ENCODE measurements around the gene RTN3. TPM values are rescaled to one million over a fixed set of nuclear protein-coding genes. Genes with fewer than 3 reads are reported as not detected.

The RTN3 gene
- total RNA-seq, 2 donors from 2014 or later = 64.4 to 96.3 TPM

DNA sequence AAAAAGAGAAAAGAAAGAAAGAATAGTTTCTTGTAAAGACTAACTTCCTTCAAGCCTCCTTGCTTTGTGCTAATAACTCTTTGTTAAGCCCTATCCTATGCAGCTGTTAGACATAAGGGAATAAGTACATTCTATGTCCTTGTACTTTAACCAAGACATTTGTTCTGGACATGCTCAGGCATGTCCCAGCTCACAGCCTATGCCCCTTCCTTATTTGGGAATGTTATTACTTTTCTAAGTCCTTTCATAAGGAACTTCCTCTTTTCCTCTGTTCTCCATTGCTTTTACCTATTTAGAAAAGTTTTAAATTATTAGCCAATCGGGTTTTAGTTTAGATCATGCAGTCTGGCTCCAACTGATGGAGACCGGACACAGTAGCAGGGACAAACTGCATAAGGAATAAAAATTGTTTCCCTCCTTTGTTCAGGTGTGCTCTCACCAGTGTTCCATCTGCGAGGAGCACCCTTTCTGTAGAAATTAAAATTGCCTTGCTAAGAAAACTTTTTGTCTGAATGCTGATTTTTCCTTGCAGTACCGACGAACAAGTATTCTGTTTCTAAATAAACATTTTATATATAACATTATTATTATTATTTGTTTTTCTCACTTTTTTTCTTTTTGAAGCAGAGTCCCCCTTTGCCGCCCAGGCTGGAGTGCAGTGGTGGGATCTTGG, 110.3 kb downstream of the RTN3 start:
- no peaks in the 10 kb centered on the region for H3K4me1 ChIP-seq
- H3K27ac ChIP-seq = no peak overlapping the region
- H3K27me3 ChIP-seq = no peaks in the 10 kb centered on the region
- TF ChIP-seq CTCF (IDR thresholded peaks at IDR 0.05) = no peak
- no peaks in the 10 kb centered on the region for H3K36me3 ChIP-seq
- no peak for DNase-seq (ENCODE audit: low spot score)
- peaks cover 0 to 12% of the 10 kb centered on the region in 2 donors for H3K9me3 ChIP-seq
- H3K4me3 ChIP-seq = no peak overlapping the region

- no peak for DNase-seq (ENCODE audit: low spot score)
- H3K4me3 ChIP-seq = no peak overlapping the region
- H3K36me3 ChIP-seq = no peaks in the 10 kb centered on the region
- H3K27ac ChIP-seq = no peak overlapping the region
- H3K4me1 ChIP-seq = no peaks in the 10 kb centered on the region
- peaks cover 0 to 12% of the 10 kb centered on the region in 2 donors for H3K9me3 ChIP-seq
- TF ChIP-seq CTCF (IDR thresholded peaks at IDR 0.05) = no peak
- H3K27me3 ChIP-seq = no peaks in the 10 kb centered on the region
Observed at GRCh38 chr11:63793161-63793560, 111.9 kb downstream of the RTN3 start.

- no peak overlapping the region for H3K27ac ChIP-seq
- DNase-seq (ENCODE audit: low spot score) = no peak
- H3K36me3 ChIP-seq = no peaks in the 10 kb centered on the region
- TF ChIP-seq CTCF (IDR thresholded peaks at IDR 0.05) = no peak
- H3K27me3 ChIP-seq = no peaks in the 10 kb centered on the region
- H3K9me3 ChIP-seq = peaks cover 0 to 12% of the 10 kb centered on the region in 2 donors
- no peaks in the 10 kb centered on the region for H3K4me1 ChIP-seq
- no peak overlapping the region for H3K4me3 ChIP-seq
Observed at GRCh38 chr11:63795066-63795465, 113.8 kb downstream of the RTN3 start.

GRCh38 chr11:63800921-63801320, 119.6 kb downstream of the RTN3 start:
- no peaks in the 10 kb centered on the region for H3K9me3 ChIP-seq
- H3K27ac ChIP-seq = no peak overlapping the region
- no peak overlapping the region for H3K4me3 ChIP-seq
- no peaks in the 10 kb centered on the region for H3K4me1 ChIP-seq
- DNase-seq (ENCODE audit: low spot score) = no peak
- no peaks in the 10 kb centered on the region for H3K36me3 ChIP-seq
- no peaks in the 10 kb centered on the region for H3K27me3 ChIP-seq
- TF ChIP-seq CTCF (IDR thresholded peaks at IDR 0.05) = no peak

DNA sequence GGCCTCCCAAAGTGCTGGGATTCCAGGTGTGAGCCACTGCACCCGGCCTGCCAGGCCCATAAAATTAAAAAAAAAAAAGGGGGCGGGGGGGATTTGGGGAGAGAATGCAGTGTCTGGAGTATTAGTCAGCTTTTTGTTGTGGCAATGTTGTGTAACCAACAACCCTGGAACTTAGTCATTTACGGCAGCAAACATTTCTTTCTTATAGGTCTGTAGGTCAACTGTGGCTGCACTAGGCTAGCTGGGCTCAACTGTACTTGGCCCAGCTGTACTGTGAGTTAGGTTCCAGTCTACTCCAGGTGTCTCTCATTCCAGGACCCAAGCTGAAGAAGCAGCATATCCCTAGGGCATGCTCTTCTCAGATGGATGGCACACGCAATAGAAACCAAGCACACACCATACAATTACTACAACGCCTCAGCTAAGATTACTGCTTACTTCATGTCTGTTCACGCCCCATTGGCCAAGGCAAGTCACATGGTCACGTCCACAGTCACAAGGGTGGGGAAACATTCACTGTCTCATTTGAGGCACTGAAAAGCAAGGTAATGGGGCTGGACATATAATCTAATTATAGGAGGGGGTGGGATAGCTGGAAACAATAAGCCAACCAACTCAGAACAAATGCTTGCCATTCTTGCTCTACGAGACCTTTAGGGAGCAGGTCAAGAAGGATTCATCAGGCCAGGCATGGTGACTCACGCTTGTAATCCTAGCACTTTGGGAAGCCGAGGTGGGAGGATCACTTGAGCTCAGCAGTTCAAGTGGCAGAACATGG, 121.5 kb downstream of the RTN3 start:
- DNase-seq (ENCODE audit: low spot score) = no peak
- Histone ChIP-seq H3K9me3 (no peaks in the 10 kb centered on the region), H3K4me1 (no peaks in the 10 kb centered on the region), H3K4me3 (no peak overlapping the region), H3K27ac (no peak overlapping the region), H3K27me3 (no peaks in the 10 kb centered on the region), H3K36me3 (no peaks in the 10 kb centered on the region)
- no peak for TF ChIP-seq CTCF (IDR thresholded peaks at IDR 0.05)
